Activated effector memory CD4-positive, alpha-beta T cell treated with Interleukin-2 at 50 U/mL for 16 hours (primary cell): Measurements from ENCODE around the gene ANTKMT.

Experiments used
- DNase-seq: peaks from one replicate; pipeline ENCODE4 v3.0.0-alpha.2; 2020

ANTKMT gene

GRCh38 chr16:715477-716199 is 5.3 kb upstream of the ANTKMT start:
- DNase-seq: no peak

DNA sequence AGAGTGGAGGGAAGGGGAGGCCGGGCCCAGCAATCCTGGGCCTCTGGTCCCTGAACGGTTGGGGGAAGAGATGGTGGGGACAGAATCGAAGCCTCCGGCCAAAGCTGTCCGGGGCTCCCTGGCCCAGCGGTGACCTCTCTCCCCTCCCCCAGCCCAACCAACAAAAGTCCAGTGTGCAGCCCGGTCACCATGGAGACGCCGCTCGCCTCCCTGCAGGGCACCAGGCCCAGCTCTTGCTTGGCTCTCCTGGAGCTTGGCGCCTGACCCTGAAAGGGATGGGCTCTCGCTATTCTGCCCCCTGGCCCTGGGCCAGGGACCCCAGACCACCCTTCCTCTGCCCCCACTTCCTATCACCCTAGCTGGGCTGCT is 4.8 kb upstream of the ANTKMT start:
- DNase-seq: no peak

GRCh38 chr16:716768-717325 is 4.1 kb upstream of the ANTKMT start:
- no peak for DNase-seq

DNA sequence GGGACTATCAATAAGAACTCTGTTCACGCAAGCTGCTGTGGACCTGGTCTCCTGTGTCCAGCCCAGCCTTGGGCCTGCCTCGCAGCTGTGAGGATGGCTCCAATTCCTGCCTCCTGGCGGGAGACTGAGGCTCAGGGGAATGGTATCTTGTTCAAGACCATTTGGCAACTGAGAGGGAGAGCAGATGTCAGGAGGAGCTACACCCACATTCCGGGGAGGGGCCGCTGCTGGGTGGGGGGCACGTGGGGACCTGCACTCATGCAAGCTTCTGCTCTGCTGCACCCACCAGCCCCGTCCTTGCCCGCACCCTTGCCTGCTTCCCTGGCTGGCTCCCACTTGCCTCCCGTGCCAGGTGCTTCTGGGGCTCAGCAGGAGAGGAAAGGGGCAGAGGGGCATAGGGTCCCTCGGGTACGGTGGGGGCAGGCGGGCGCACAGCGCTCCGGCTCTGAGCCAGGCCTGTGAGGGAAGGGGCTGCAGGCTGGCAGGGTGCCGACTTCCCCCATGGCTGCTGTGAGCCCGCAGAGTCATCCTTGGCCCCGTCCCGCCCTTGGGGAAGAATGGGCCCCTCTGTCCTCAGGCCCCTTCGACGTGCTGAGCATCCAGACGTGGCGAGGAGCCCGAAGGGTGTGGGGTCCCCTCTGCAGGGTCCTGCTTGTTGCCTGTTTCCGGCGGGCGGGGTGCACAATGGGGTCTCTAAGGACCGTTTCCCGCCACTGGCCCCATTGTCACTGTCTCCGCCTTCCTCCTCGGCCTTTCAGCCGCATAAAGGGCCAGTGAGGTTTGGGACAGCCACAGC is 3.3 kb upstream of the ANTKMT start:
- DNase-seq: no peak

DNA sequence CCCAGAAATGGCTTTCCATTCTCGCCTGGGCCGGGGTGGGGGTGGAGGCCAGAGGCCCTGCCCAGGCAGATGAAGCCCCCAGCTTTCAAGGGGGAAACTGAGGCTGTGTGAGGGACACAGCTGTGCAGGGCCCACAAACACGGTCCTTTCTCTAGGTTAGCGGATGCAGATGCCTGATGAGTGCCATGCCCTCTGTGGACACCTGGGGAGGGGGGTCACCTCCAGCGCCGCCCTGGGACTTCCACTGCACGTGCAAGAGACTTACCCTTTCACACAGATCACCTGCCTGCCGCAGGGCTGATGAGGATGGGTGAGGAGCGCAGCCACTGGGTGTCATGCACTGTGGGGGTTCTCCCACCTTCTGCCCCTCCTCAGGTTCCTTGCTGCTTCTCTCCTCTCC is 2.6 kb upstream of the ANTKMT start:
- DNase-seq: no peak

DNA sequence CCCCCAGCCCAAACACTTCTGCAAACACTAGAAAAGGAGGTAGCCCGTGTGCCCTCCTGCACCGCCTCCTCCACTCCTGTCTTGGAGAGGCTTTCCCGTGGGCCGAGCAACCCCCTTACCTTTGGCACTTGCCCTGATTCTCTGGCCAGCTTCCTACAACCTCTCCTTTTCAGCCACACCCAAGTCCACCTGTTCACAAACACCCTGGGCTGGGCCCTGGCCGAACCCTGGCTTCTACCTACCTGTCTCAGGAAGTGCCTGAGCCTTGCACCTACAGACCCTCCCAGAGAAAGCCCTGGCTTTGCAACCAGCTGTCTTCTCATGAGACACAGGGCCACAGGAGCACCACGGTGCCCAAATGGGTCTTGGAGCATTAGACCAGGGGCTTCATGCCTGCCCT is 2.0 kb upstream of the ANTKMT start:
- DNase-seq: no peak

- DNase-seq: no peak
Measured at GRCh38 chr16:719815-720446, 1.0 kb upstream of the ANTKMT start.

GRCh38 chr16:720447-720989 is 428 bp upstream of the ANTKMT start:
- no peak for DNase-seq

DNA sequence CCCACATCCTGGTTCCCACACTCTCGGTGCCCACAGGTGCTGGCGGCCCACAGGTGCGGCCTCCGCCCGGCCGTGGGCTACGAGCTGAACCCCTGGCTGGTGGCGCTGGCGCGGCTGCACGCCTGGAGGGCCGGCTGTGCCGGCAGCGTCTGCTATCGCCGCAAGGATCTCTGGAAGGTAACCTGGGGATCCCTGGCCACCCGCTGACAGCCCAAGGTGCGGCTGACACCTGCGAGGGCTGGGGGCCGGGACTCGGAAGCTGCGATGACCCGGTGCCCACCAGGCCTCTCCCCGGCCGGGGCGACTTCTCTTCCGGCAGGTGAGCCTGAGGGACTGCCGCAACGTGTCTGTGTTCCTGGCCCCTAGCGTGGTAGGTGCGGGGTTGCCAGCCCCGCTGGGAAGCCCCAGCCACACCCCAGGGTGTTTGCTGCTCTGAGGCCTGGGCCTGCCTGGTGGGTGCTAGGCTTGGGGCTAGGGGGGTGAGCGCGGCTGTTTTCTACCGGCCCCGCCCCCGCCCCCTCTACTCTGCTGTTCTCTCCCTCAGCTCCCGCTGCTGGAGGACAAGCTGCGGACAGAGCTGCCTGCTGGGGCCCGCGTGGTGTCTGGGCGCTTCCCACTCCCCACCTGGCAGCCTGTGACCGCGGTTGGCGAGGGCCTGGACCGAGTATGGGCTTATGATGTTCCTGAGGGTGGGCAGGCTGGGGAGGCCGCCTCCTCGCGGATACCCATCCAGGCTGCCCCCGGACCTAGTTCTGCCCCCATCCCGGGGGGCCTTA is 1.0 kb downstream of the ANTKMT start:
- DNase-seq: no peak

- no peak for DNase-seq
Measured at GRCh38 chr16:722835-723633, 2.1 kb downstream of the ANTKMT start.

DNA sequence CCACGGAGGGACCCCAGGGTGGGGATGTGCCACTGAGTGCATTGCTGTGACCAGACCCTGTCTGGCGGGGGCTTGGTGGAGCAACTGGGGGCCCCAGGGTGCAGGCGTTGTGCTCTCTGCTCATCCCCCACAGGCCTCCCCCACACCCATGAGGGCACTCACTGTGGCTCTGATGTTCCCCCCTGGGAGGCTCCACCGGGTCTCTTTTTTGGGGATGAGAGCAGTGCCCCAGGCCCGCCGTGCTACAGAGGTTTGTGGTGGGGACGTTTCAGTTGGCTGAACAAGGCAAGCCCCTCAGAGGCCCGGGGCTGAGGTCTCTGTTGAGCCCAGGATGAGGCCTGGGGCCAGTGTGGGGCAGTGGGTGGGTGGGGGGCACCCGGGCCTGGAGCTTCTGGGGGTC is 2.7 kb downstream of the ANTKMT start:
- DNase-seq: no peak

DNA sequence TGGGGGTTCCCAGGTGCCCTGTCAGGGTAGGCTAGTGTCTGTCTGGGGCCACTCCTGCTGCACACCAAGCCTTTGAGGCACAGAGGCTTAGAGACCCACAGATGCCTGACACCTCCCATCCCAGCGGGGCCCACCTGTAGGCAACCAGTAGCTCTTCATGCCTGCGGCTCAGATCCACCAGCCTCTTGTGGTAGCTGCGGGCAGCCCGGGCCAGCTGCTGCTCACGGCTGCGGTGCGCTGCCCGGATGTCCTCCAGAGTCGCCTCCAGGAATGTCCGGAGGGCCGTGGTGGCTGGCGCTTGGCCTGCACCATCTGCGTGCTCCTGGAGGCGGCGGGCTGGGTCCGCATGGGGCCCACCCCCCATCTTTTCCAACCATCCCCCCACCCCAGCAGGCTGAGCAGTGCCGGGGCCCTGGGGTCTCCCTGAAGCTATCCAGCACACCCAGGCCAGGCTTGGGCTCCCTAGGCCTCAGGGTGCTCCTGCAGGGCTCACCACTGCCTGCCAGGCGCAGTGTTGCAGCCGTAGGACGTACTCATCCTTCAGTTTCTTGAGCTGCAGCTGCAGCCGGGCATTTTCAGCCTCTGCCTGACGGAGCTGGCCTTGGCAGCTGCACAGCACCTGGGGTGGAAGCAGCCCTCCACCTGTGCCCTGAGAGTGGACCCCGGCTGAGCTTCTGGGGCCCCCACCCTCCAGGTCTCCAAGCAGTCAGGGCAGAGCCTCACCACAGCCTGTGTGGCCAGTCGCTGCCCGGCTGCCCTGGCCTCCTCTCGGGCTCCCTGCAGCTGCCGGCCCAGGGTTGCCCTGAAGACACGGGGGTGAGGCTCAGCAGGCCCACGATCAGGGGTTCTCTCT is 3.5 kb downstream of the ANTKMT start:
- DNase-seq: no peak

DNA sequence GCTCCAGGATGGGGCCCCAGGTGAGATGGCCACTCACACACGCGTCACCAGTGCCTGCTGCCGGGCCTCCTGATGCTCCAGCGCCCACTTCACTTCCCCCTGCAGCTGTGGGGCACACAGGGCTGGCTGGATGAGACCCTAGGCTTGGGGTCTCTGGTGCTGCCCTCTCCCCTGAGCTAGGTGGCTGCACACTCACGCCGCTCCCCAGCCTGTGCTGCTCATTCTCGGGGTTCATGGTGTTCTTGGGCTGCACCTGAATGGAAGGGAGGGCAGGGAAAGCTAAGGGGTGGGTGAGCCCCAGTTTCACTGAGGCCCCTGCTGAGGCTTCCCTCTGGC is 4.1 kb downstream of the ANTKMT start:
- no peak for DNase-seq

DNA sequence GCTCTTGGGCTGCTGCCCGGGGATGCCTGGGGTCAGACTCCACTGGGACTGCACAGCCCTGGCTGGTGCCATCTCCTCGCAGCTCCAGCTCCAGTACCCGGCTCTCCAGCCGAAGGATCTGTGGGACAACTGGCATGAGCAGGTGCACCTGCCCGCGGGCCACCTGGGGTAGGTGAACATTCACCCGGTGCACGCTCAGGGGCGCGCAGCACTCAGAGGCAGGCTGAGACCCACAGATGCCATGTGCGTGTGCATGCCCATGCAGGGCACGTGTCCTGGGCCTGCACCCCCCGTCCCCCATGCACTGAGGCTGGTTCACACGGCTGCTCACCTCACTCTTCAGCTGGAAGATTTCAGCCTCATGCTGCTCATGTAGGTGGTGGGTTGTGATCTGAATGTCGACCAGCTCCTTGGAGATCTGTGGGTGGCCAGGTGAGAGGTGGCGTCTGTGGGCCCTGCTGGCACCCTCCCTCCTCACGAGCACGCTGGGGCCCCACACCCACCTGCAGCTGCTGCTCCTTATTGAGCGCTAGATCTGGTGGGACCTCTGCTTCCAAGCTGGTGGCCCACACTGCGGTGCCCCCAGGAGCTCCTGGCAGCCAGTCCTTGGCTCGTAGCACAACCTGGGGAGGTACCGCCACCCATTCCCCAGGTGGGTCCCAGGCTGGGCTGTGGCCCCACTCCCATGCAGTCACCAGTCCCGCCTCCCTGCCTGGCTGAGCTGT is 4.7 kb downstream of the ANTKMT start:
- no peak for DNase-seq

DNA sequence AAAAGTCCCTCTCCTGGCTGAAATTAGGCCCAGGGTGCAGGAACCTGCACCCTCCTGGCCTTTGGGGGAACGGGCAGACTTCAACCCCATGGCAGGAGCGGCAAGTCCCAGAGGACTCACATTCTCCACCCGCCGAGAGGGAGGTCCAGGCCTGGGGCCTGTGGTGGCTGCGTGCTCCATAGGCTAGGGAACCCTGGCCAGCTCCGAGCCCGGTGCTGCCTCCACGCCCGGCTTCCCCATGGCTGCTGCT is 5.2 kb downstream of the ANTKMT start:
- DNase-seq: no peak

GRCh38 chr16:726438-727290 is 5.7 kb downstream of the ANTKMT start, which contains the start of the genes CCDC78 and HAGHL:
CCDC78 (minus strand) TSS chr16:726443; CDS start chr16:726367, 76 bp downstream.
HAGHL (plus strand) TSS chr16:727106; CDS start chr16:727510, 404 bp downstream.
- DNase-seq: peak; percentile 55

DNA sequence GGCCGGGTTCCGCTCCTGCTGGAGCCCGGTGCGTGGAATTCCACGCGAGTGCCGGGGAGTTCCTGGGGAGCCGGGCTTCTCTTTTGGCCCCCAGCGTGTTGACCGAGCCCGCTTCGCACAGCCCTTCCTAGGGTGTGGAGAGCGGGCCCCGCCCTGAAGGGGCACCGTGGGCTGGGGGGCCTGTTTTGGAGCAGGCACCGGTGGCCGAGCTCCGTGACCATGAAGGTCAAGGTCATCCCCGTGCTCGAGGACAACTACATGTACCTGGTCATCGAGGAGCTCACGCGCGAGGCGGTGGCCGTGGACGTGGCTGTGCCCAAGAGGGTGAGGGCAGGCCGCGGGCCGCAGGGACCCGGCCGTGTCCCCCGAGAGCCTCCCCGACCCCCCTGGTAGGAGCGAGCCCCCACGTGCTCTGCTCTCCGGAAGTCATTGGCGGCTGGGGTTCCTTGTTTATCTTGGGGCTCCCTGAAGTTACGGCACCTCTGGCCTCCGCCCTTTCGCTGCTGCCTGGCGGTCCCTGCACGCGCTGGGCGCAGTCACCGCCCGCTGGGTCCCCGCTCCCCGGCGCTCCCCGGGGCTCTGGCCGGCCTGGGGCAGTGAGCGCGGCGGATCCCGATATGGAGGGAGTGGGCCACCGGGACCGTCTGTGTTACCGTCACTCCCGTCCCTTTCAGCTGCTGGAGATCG is 6.5 kb downstream of the ANTKMT start:
- no peak for DNase-seq

DNA sequence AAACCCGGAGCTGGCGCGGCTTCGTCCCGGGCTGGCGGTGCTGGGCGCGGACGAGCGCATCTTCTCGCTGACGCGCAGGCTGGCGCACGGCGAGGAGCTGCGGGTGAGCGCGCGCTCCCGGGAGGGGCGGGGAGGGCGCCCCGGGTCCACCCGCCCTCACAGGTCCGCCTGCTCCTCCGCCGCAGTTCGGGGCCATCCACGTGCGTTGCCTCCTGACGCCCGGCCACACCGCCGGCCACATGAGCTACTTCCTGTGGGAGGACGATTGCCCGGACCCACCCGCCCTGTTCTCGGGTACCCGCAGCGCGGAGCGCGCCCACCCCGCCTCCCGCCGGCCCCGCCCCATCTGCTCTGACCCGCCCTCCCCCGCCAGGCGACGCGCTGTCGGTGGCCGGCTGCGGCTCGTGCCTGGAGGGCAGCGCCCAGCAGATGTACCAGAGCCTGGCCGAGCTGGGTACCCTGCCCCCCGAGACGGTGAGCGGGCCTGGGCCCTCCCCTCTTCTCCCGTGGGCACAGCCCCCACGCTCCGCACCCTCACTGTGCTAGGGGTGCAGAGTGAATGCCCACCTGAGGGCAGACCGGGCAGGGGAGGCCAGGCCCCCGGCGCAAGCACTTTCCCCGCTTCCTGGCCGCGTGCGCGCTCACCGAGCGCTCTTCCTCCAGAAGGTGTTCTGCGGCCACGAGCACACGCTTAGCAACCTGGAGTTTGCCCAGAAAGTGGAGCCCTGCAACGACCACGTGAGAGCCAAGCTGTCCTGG is 7.4 kb downstream of the ANTKMT start:
- peak; percentile 47 for DNase-seq
